Natural killer cell (primary cell): ENCODE results near the gene GIPC1. TPM values are rescaled to one million over a fixed set of nuclear protein-coding genes. Genes with fewer than 3 reads are reported as not detected.
"Not testable (repeated sequence)": the region's sequence is repeated elsewhere in the genome, so short reads cannot be mapped to it uniquely, and the experiment has no call there.

ENCODE experiments used
- ATAC-seq, 3 donors: fragments of 150-1000 bp in 2 of 3; fragments of 200-7000 bp in 1 of 3; cut with Tn5 transposase; 1 replicate in 1 of 3; 2 replicates in 2 of 3; pipeline ENCODE4 v1.10.0; 2021; ENCODE audit warnings: mild to moderate bottlenecking in 2 of 3, moderate library complexity in 2 of 3
- DNase-seq, 2 donors: peaks; one replicate each; pipeline versions ENCODE4 v3.0.0 to v3.0.0-alpha.2; 2013 to 2021; ENCODE audit warnings: mixed read lengths in 1 of 2
- H3K27ac ChIP-seq: one replicate; pipeline ENCODE4 v1.5.1; 2013; ENCODE audit warnings: mild to moderate bottlenecking, low read length
- H3K27me3 ChIP-seq: one replicate; pipeline ENCODE4 v1.6.1; 2013; ENCODE audit warnings: low read length; ENCODE audit not compliant: control insufficient read depth, insufficient read depth
- H3K36me3 ChIP-seq: one replicate; pipeline ENCODE4 v1.6.1; 2013; ENCODE audit warnings: low read length; ENCODE audit not compliant: control insufficient read depth, insufficient read depth
- H3K4me1 ChIP-seq: one replicate; pipeline ENCODE4 v1.6.1; 2013; ENCODE audit warnings: low read length; ENCODE audit not compliant: control insufficient read depth, insufficient read depth
- H3K4me3 ChIP-seq: one replicate; pipeline ENCODE4 v1.5.1; 2013; ENCODE audit warnings: low read length
- H3K9me3 ChIP-seq: one replicate; pipeline ENCODE4 v1.6.1; 2013; ENCODE audit warnings: low read length; ENCODE audit not compliant: control insufficient read depth, insufficient read depth
- H3K27ac Mint-ChIP-seq, 2 donors: one replicate each; pipeline ENCODE4 v1.8.0; 2022; ENCODE audit warnings: mild to moderate bottlenecking in 2 of 2, mixed read lengths in 2 of 2, moderate library complexity in 1 of 2
- H3K27me3 Mint-ChIP-seq, 2 donors: one replicate each; pipeline ENCODE4 v1.8.0; 2022; ENCODE audit warnings: low read depth in 2 of 2, mixed read lengths in 2 of 2
- H3K36me3 Mint-ChIP-seq: one replicate; pipeline ENCODE4 v1.8.0; 2022; ENCODE audit warnings: mixed read lengths
- H3K4me1 Mint-ChIP-seq, 2 donors: one replicate each; pipeline ENCODE4 v1.8.0; 2022; ENCODE audit warnings: mixed read lengths in 2 of 2
- H3K4me3 Mint-ChIP-seq: one replicate; pipeline ENCODE4 v1.8.0; 2022; ENCODE audit warnings: mild to moderate bottlenecking, moderate library complexity, mixed read lengths
- H3K9me3 Mint-ChIP-seq, 2 donors: one replicate each; pipeline ENCODE4 v1.8.0; 2022; ENCODE audit warnings: mixed read lengths in 2 of 2
- CTCF ChIP-seq: fragments of 200-600 bp; IDR thresholded peaks from one replicate; pipeline ENCODE4 v1.8.0; 2022; ENCODE audit warnings: antibody characterized with exemption
- WGBS: methylation state at CpG from one replicate; pipeline ENCODE4 v1.1.7; 2013; ENCODE audit warnings: missing lambda C conversion rate; ENCODE audit not compliant: insufficient coverage; 5-methylcytosine and 5-hydroxymethylcytosine counted together
- intact Hi-C: fragments of 100-400 bp; cut with micrococcal nuclease; formaldehyde crosslinking; loops from one replicate; pipeline ENCODE4 v1.14.2; 2022
- total RNA-seq, 4 donors: library from RNA; stranded (reverse); fragments of 120-200 nt in 1 of 4; gene quantifications; one replicate each; pipeline versions ENCODE4 v1.2.3 to v1.2.4, GENCODE V29; 2013 to 2022

The GIPC1 gene
- total RNA-seq, 3 donors from 2014 or later (not counting 1 experiment from before 2014, with no cell fraction given) = 25.3 to 34.5 (median 31.4) TPM

GRCh38 chr19:14459703-14460102, 36.2 kb downstream of the GIPC1 start:
- no peaks in the 10 kb centered on the region for H3K36me3 Mint-ChIP-seq

GRCh38 chr19:14452303-14452702, 43.6 kb downstream of the GIPC1 start:
- H3K9me3 Mint-ChIP-seq, H3K27me3 Mint-ChIP-seq, H3K27me3 ChIP-seq, H3K27ac ChIP-seq, ATAC-seq, DNase-seq, H3K9me3 ChIP-seq, H3K4me3 Mint-ChIP-seq, H3K4me1 ChIP-seq, intact Hi-C loops, H3K36me3 Mint-ChIP-seq, H3K4me3 ChIP-seq: not testable (repeated sequence)
- WGBS = 92% methylated on average over 3 of the region's 3 CpGs
- peak overlapping the region in 1 of 2 donors; percentile 69 for H3K27ac Mint-ChIP-seq
- peaks cover 64% of the 10 kb centered on the region for H3K36me3 ChIP-seq
- H3K4me1 Mint-ChIP-seq = peaks cover 12 to 33% of the 10 kb centered on the region in 2 donors

More at GRCh38 chr19:14459703-14460102, 36.2 kb downstream of the GIPC1 start:
- 30% methylated on average over 5 of the region's 5 CpGs for WGBS
- no peak for TF ChIP-seq CTCF
- H3K36me3 ChIP-seq = peaks cover 64% of the 10 kb centered on the region
- no peaks in the 10 kb centered on the region for H3K9me3 ChIP-seq
- intact Hi-C loops = loop anchor here (1.0 to 2.0 kb wide), 4 partner anchors 13 to 24 kb away; no protein-coding TSS in a partner anchor
- H3K27ac ChIP-seq = peak overlapping the region; percentile 76
- peak; percentile 97 to 99 (median 99) for ATAC-seq
- Mint-ChIP-seq H3K9me3 (no peaks in the 10 kb centered on the region), H3K4me3 (peak overlapping the region; percentile 82), H3K4me1 (peaks cover 31 to 34% of the 10 kb centered on the region in 2 donors), H3K27ac (peak overlapping the region; percentile 64 to 72), H3K27me3 (no peaks in the 10 kb centered on the region)
- peak; percentile 74 to 75 for DNase-seq
- H3K27me3 ChIP-seq = no peaks in the 10 kb centered on the region
- peaks cover 28% of the 10 kb centered on the region for H3K4me1 ChIP-seq
- no peak overlapping the region for H3K4me3 ChIP-seq

GRCh38 chr19:14450876-14451275, 45.1 kb downstream of the GIPC1 start:
- WGBS = 98% methylated on average over 19 of the region's 19 CpGs
- intact Hi-C loops = no loop called here
- Mint-ChIP-seq H3K27ac (peak overlapping the region in 1 of 2 donors; percentile 69), H3K4me3 (no peak overlapping the region), H3K4me1 (peaks cover 12 to 30% of the 10 kb centered on the region in 2 donors), H3K9me3 (no peaks in the 10 kb centered on the region), H3K27me3 (no peaks in the 10 kb centered on the region), H3K36me3 (no peaks in the 10 kb centered on the region)
- H3K9me3 ChIP-seq = no peaks in the 10 kb centered on the region
- no peak for TF ChIP-seq CTCF
- no peak for DNase-seq
- no peak overlapping the region for H3K27ac ChIP-seq
- H3K4me1 ChIP-seq = peaks cover 4% of the 10 kb centered on the region
- H3K4me3 ChIP-seq = no peak overlapping the region
- ATAC-seq = no peak
- H3K27me3 ChIP-seq = no peaks in the 10 kb centered on the region
- peaks cover 73% of the 10 kb centered on the region for H3K36me3 ChIP-seq

- H3K36me3 Mint-ChIP-seq = no peaks in the 10 kb centered on the region
- TF ChIP-seq CTCF = no peak
- Histone ChIP-seq H3K4me1 (peaks cover 4% of the 10 kb centered on the region), H3K9me3 (no peaks in the 10 kb centered on the region), H3K4me3 (no peak overlapping the region), H3K36me3 (peaks cover 72% of the 10 kb centered on the region), H3K27me3 (no peaks in the 10 kb centered on the region), H3K27ac (no peak overlapping the region)
- peaks cover 12 to 28% of the 10 kb centered on the region in 2 donors for H3K4me1 Mint-ChIP-seq
- DNase-seq (peak; percentile 56 to 72), ATAC-seq (peak; percentile 90 to 99 (median 96))
- 89% methylated on average over 30 of the region's 30 CpGs for WGBS
- no peaks in the 10 kb centered on the region for H3K9me3 Mint-ChIP-seq
- H3K4me3 Mint-ChIP-seq = no peak overlapping the region
- intact Hi-C loops = no loop called here
- no peaks in the 10 kb centered on the region for H3K27me3 Mint-ChIP-seq
- peak overlapping the region; percentile 69 for H3K27ac Mint-ChIP-seq
Measured at GRCh38 chr19:14450168-14450874, 45.6 kb downstream of the GIPC1 start.
